Hematopoietic multipotent progenitor cell treated with erythropoietin and hydrocortisone succinate and interleukin-3 and kit ligand, for 15 days (in vitro differentiated cells): ENCODE data around the gene THUMPD2.
"Not testable (repeated sequence)": the region's sequence is repeated elsewhere in the genome, so short reads cannot be mapped to it uniquely, and the experiment has no call there.

Source experiments
- DNase-seq: peaks from one replicate; pipeline ENCODE4 v3.0.0-alpha.2; 2015; ENCODE audit warnings: low spot score

THUMPD2 gene

GRCh38 chr2:39757156-39757555, 21.9 kb downstream of the THUMPD2 start:
- no peak for DNase-seq

- DNase-seq, result no peak
Measured at GRCh38 chr2:39755466-39755865, 23.6 kb downstream of the THUMPD2 start.

- no peak for DNase-seq
Measured at GRCh38 chr2:39743269-39743776, 35.7 kb downstream of the THUMPD2 start.

- no peak for DNase-seq
Measured at GRCh38 chr2:39741871-39742270, 37.2 kb downstream of the THUMPD2 start.

GRCh38 chr2:39739386-39739785, 39.7 kb downstream of the THUMPD2 start:
- no peak for DNase-seq

GRCh38 chr2:39738936-39739335, 40.1 kb downstream of the THUMPD2 start:
- DNase-seq, result no peak

GRCh38 chr2:39737661-39738060, 41.4 kb downstream of the THUMPD2 start:
- no peak for DNase-seq

GRCh38 chr2:39736640-39737039, 42.4 kb downstream of the THUMPD2 start:
- no peak for DNase-seq

- no peak for DNase-seq
Measured at GRCh38 chr2:39735648-39736047, 43.4 kb downstream of the THUMPD2 start.

- DNase-seq, result no peak
Measured at GRCh38 chr2:39734445-39734844, 44.6 kb downstream of the THUMPD2 start.

- no peak for DNase-seq
Measured at GRCh38 chr2:39733070-39733674, 45.9 kb downstream of the THUMPD2 start.

- no peak for DNase-seq
Measured at GRCh38 chr2:39732482-39732881, 46.6 kb downstream of the THUMPD2 start.

- DNase-seq, result no peak
Measured at GRCh38 chr2:39731546-39731945, 47.5 kb downstream of the THUMPD2 start.

GRCh38 chr2:39730685-39731302, 48.3 kb downstream of the THUMPD2 start:
- DNase-seq, result peak; percentile 14

- no peak for DNase-seq
Measured at GRCh38 chr2:39730276-39730675, 48.8 kb downstream of the THUMPD2 start.

GRCh38 chr2:39728941-39729351, 50.1 kb downstream of the THUMPD2 start:
- no peak for DNase-seq

GRCh38 chr2:39728085-39728484, 51.0 kb downstream of the THUMPD2 start:
- not testable (repeated sequence) for DNase-seq

GRCh38 chr2:39725401-39725800, 53.7 kb downstream of the THUMPD2 start:
- no peak for DNase-seq

- no peak for DNase-seq
Measured at GRCh38 chr2:39724828-39725144, 54.3 kb downstream of the THUMPD2 start.

- no peak for DNase-seq
Measured at GRCh38 chr2:39723946-39724827, 54.9 kb downstream of the THUMPD2 start.

- no peak for DNase-seq
Measured at GRCh38 chr2:39723497-39723896, 55.6 kb downstream of the THUMPD2 start.

- no peak for DNase-seq
Measured at GRCh38 chr2:39720970-39721369, 58.1 kb downstream of the THUMPD2 start.

GRCh38 chr2:39719317-39719716, 59.7 kb downstream of the THUMPD2 start:
- DNase-seq, result no peak
